ENCODE measurements around the gene SMPD3.
"Not testable (repeated sequence)": the region's sequence is repeated elsewhere in the genome, so short reads cannot be mapped to it uniquely, and the experiment has no call there.

The SMPD3 gene

DNA sequence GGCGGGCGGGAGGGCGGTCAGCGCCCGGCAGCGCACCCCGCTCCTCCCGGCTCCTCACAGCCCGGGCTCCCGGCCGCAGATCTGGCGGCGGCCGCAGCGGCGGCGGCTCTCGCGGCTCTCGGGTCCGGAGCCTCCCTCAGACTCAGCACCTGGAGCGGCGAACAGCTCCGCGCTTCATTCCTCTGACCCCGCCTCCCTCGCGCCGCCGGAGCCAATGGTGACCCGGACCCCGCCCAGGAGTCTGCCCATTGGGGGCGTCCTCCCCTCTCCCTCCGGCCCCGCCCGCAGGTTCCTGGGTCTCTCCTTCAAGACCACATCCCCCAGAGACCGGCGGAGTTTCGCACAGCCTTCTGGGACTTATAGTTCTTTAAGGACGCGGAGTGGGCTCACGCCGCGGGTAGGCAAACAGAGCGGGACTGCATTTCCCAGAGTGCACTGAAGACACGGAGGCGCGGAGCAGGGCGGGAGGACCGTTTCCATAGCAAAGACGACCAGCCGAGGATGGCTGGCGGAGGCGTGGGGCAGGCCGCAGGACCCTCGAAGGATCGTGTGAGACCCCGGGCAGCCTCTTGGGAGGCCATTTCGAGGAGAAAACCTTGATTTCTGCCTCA lies at the start of gene SMPD3:
Gene SMPD3, minus strand, starts transcription at position 149 of the 611 bp plus-strand sequence. CDS start 76,327 bp downstream, outside the sequence.
- peak; percentile 97 for DNase-seq (ENCODE audit: low spot score)

DNA sequence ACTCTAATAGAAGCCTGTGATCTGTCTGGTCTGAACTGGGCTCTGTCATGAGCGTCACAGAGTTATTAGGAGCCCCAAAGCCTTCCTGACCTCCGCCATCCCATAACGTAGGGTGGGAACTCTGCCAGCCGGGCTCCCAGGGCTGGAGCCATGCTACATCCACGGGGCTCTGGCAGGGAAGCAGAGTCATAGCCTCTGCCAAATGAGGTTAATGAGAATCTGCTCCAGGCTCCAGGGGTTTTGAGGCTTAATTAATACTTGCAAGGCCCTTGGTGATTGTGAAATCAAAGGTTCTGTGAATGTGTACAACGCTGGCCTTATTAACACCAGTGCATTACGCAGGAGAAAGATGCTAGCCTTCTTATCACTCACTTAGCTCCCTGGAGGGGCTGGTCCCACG lies 48.4 kb upstream of the SMPD3 start:
- DNase-seq (ENCODE audit: low spot score) = no peak

DNA sequence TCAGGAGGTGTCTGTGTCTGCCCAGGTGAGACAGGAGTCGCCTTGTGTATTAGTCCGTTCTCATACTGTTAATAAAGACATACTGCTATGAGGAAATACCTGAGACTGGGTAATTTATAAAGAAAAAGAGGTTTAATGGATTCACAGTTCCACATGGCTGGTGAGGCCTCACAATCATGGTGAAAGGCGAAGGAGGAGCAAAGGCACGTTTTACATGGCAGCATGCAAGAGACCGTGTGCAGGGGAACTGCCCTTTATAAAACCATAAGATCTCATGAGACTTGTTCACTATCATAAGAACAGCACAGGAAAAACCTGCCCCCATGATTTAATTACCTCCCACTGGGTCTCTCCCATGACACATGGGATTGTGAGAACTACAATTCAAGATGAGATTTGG lies 46.0 kb upstream of the SMPD3 start:
- not testable (repeated sequence) for DNase-seq (ENCODE audit: low spot score)

DNA sequence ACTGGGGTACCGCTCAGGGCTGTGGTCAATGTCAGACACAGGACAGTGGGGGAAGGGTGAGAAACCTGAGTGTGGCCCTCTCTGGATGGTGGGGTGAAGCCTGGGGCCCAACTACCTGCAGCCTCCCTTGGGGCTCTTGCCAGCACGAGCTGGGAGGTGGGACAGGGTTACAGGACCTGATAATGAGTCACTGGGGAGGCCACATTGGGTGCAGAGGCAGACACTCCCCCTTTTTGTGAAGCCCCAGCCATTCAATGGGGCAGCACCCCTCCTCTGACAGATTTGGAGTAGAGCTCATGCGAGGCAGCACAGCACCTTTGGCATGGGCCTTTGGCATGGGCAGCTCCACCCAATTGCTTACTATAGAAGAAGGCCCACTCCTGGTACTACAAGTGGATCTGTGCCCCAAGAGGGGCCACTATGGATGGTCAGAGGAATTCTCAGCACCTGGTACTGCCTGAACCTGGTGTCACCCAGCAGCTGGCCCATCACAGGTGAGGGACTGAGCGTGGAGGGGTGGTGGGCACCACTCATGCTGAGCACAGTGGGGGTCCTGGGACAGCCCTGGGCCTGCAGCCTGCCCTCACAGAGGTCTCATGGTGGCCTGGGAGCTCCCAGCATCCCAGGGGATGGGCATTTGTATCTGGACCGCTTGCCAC lies 45.2 kb upstream of the SMPD3 start:
- no peak for DNase-seq (ENCODE audit: low spot score)

DNA sequence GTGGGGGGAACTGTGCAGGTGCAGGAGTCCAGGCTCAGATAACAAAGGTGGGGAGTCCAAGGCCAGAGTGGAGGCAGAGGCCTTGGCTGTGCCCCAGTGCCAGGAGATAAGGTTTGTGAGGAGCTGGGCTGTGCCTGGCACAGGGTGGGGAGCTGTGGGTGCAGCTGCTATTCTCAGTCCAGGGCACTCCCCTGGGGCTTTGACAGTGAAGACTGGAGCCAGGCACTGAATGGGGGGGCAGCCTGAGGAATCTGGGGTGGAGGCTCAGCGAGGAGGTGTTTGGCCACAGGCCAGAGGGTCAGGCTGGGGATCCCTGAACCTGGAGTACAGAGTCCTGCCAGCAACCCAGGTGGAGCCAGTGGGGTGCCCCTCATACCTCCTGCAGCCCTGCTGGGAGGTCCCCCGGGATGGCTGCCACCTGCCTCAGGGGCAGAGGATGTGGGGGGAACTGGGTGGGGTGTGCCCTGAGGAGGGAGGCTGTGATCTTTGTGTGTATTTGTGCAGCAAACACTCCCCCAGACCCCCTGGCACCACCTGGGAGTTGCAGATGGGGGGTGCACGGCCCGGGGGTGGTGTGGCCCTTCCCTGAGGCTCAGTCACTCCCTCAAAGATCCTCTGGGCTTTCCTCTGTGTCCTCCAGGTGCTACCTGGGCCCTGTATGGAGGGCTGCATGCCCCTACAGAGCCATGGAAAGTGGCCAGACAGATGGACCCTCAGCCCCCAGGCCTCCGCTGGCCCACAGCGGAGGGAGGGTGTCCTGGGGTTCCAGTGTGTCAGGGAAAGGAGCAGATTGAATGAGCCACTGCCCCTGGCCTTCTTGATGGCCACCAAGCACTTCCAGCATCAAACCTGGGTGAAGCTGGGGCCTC lies 44.5 kb upstream of the SMPD3 start:
- DNase-seq (ENCODE audit: low spot score) = no peak

DNA sequence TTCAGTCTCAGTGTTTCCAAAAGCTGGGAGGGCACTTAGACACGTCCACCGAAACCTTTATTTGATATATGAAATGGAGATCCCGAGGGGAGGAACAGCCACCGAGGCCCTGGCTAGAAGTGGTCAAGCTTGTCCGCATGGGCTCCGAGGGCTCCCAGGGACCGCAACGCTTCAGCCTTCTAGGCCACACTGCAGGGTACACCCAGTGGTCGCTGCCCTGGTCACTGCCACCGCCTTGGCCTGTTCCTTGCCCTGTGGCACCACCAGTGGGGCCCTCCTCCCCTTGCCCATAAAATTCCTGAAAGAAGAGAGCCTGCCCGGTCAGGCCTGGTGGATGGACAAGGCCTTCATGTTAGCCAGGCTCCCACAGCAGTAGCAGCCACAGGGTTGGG lies 43.8 kb upstream of the SMPD3 start:
- no peak for DNase-seq (ENCODE audit: low spot score)

DNA sequence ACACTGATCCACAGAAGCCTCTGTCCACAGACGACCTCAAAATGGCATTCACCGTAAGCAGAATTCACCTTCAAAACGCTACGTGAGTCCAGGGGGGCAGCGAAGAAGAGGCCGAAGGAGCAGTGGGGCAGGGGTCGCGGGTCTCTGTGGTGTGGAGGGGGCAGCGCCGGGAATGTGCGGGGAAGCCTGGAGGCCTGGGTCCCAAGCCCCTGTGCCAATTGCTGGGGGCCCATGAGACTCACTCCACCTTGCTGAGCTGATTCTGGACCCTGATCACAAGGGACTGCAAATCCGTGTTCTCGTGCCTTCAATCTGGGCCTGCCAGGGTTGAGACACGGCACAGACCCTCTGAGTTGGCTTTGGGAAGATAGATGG lies 43.3 kb upstream of the SMPD3 start:
- no peak for DNase-seq (ENCODE audit: low spot score)

DNA sequence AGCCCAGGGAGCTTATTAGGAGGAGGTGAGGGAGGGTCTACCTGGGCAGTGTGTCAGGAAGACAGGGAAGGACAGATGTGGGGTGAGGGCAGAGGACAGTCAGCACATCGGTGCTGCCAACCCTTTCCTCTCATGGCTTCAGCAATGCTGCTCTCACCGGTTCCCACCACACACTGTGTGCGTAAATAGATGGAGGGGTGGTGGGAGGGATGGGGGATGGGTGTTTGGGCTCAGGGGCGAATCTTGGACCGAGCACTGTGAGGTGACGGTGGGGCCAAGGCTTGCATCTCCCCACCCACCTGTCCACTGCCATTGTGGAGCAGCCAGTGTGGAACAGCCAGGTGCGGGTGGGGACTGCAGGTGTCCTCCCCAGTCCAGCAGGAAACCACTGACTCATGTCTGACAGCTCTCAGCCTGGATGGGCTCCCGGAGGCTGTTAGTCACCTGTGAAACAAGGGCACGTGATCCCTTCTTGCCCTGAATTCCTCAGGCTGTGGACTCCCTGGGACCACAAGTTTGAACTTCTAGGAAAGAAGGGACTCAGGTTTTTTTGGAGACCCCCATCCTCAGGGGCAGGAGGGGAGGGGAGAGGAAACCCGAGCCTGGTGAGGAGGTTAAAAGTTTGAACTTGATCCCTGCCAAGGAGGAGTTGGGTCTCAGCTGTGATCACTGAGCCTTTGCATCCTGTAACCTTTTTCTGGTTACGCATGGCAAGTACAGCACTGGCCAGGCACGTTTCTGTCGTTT lies 42.7 kb upstream of the SMPD3 start:
- no peak for DNase-seq (ENCODE audit: low spot score)

DNA sequence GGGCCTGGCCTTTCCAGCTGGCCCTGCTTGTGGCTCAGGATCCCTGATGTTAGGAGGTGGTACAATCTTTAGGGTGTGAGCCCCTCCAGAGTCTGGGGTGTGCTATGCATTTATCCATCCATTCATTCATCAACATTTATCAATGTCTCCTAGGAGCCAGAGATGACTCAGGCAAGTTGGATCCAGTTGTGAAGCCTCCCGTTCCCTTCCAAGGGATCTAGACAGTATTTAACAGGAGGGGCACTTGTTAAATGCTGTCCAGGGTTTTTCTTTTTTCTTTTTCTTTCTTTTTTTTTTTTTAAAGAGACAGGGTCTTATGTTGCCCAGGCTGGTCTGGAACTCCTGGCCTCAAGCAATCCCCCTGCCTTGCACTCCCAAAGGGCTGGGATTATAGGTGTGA lies 42.0 kb upstream of the SMPD3 start:
- DNase-seq (ENCODE audit: low spot score) = no peak

DNA sequence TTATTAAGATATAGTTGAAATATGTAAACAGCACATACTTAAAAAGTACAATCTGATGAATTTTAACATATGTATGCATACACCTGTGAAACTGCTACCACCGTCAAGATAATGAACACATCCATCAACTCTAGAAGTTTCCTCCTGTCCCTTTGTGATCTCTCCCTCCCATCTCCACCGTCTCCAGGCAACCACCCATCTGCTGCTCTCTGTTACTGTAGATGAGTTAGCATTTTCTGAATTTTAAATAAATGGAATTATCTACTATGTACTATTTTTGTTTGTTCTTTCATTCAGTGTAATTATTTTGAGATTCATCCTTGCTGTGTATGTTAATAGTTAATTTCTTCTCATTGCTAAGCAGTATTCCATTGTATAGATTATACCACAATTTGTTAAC lies 40.2 kb upstream of the SMPD3 start:
- DNase-seq (ENCODE audit: low spot score) = no peak

DNA sequence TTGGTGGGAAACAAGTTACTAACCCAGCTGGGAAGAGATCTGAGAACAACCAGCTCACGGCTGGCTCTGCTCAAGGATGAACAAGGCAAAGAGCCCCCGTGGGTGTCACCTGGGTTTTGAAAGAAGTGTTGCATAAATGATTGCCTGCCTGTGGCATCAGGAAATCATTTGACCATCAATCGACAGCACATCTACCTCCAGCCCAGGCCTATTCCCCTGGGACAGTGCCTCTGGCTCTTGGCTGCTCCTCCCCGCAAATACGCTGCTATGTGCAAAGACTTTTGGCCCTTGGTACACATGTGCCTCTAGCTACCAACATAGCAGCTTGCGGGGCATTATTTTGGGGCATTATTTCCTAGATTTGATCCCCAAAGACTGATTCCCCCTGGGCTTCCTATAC lies 39.4 kb upstream of the SMPD3 start:
- no peak for DNase-seq (ENCODE audit: low spot score)

DNA sequence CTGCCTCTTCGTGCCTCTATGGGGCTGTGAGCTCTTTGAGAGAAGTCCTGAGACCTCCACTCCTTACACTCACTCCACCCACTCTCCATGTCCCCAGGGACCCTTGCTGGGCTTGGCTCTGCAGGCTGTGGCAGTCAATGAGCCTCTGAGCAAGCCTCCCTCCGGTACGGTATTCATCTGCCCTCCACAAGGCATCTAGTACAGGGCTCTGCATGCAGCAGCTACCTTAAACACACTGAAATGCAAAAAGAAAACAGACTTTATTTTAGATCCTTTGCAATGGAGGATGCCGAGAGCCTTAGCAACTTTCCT lies 38.9 kb upstream of the SMPD3 start:
- no peak for DNase-seq (ENCODE audit: low spot score)

DNA sequence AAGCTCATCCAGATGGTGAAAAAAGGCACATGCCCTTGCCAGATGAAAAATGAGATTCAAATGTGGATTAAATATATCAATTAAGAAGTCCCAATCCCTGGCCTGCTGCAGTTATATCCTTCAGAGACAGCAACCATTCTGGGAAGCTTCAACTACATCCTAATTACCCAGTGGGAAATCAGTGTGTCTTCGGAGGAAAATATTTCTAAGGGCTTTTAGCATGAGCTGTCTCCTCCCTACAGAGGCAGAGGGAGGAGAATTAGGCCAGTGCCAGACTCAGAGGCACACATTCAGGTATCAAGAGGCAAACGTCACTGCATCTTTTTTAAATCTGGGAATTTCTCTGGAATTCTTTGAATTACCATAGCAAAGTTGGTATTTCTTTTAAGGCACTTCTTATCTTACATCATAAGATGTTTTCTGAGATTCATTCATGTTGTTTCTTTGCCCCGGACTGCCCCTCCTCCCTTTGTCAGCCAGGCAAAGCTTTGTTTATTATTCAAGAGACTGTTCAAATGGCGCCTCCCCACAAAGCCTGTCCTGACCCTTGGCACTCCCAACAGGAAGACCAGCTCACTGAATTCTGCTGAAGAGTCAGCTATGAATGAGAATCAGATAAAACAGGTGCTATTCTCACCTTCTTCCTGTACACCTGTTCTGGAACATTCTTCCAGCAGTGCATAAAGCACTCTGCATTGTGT lies 38.3 kb upstream of the SMPD3 start:
- DNase-seq (ENCODE audit: low spot score) = no peak

DNA sequence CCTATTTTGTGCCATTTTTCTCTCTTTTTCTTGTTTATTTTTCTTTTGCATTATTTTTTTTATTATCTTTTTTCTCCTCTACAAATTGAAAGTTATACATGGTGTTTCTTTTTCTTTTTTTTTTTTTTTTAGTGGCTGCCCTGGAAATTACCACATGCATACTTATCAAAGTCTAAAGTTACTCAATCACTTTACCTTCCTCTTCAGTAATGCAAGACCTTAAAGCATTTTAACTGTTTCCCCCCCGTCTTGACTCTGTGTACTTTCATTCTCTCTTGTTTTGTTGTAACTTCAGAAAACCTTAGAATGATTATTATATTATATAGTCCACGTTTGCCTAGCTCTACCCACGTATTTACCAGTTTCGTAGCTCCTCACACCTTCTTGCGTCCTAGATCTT lies 33.3 kb upstream of the SMPD3 start:
- no peak for DNase-seq (ENCODE audit: low spot score)

DNA sequence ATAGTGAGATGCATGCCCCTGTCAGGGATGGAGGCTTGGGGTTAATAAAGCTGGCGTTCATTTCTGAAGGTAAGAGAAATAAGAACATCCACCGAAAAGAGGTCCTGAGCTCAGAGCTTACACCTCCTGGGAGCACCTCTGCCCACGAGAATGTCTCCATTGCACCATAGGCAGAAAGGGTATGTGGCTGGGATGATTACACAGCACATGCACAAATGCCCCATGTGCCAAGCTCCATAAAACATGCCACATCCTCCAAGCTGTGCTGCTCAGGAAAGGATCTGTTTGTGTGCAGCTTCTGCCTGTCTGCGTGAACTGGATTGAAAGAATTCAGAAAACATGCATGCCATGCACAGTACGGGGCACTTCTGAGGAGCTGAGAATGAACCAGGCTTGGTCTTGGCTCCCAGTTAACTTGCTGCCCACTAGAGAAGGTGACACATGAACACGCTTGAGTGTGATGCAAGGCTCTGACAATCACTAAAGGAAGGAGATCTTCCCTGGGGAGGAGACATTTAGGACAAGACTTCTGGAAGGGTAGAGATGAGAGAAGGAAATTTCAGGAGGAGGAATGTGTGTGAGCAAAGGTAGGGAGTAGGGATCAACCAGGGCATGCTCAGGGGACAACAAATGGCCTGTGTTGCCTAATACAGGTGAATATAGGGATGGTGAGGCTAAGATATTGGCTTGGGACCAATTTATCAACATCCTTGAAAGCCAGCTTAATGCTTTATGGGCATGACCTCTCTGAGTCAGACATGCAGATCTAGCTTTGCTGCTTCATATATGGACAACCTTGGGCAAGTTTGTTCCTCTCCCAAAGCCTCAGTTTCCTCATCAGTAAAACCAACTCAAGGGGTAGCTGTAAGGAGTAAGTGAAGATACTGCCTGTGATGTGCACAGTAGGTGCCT lies 32.0 kb upstream of the SMPD3 start:
- DNase-seq (ENCODE audit: low spot score) = no peak

DNA sequence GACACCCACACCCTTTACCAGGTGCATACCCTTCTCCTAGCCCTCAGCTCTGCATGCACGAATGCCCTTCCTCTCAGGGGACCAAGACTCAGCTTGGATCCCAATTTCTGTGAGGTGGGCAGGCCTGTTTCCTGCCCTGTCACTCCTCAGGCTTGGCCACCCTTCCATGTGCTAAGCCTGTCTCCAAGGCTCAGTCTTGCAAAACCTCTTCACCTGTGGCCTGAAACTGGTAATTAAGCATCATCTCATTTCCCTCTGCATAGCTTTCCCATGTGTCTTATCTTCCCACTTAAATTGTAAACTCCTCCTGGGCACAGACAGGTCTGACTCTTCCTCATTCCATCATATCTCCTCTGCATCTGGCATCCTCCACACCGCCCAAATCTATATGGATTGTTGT lies 31.0 kb upstream of the SMPD3 start:
- no peak for DNase-seq (ENCODE audit: low spot score)

DNA sequence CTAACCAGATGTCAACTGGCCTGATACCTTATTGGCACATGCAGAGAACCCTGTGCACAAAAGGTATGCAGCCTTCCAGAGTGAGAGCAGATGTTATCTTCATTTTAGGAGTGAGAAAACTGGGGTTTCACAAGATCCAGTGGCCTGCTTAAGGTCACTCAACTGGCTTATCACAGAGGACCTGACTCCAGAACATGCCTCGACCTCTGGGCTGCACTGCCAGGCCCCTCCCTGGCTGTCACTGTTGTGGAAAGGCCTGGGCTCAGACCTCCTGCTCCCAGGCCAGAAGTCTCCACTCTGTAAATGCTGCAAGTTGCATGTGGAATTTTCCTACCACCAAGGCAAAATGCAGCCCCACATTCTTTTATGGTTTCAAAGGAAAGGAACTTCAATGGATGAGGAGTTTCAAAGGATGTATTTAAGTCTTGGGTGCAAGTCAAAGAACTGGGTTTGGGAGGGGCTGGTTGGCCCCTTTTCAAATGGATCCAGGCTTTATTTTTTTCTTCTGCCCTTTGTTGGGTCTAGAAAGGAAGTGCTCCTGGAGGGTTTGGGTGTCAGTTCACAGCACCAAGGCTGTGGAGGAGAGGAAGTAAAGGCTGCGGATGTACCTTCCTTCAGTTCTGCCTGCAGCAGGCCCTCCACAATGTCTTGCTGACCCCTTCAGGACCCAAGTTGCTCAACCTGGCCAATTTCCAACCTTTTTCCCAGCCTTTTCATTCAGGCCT lies 30.4 kb upstream of the SMPD3 start:
- DNase-seq (ENCODE audit: low spot score) = no peak

DNA sequence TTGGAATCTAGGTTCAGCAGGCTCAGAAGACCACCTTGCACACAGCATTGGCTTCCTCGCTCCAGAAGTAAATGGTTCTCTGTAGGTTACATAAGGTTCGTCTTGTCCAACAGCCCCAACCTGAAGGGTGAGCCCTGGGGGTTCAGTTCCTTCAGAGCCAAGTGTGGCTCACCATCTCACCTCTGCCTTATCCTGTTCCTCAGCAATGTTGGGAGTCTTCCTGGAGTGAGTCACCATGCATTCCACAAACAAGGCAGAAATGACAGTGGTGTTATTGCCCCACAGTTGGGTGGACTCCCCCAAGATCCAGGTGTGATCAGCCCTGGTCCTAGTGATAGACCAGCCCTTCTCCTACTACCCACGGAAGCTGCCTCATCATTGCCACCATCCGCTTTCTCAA lies 26.8 kb upstream of the SMPD3 start:
- DNase-seq (ENCODE audit: low spot score) = no peak

DNA sequence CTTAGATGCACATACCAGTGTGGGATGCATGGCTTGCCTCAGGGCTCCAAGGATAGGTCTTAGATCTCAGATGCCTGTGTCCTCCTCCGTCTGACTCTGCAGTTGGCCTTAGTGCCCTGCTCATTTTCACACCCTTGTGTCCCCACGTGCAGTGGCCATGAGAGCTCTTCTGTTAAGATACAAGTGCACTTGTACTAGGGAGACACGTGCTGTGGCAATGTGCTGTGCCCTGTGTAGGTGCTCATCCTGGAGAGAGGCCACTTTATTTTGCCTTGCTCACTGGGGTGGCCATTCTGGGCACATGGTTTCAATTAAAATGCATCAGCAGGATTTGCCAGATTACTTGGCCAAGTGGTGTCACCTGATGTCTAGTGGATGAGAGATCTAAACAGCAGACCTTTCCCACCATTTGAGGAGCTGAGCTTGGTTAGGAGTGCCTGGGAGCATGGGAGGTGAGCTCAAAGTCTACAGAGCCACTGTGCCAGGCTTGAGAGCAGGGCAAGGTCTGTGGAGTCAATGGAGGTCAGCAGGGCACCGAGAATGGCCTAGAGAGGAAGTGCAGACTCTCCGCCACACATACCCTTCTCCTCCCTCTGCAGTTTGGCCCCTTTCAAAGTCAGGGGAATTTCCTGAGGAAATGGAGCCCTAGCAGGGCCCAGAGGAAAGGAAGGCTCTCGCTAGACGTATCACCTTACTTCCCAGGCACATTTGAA lies 25.2 kb upstream of the SMPD3 start:
- no peak for DNase-seq (ENCODE audit: low spot score)

DNA sequence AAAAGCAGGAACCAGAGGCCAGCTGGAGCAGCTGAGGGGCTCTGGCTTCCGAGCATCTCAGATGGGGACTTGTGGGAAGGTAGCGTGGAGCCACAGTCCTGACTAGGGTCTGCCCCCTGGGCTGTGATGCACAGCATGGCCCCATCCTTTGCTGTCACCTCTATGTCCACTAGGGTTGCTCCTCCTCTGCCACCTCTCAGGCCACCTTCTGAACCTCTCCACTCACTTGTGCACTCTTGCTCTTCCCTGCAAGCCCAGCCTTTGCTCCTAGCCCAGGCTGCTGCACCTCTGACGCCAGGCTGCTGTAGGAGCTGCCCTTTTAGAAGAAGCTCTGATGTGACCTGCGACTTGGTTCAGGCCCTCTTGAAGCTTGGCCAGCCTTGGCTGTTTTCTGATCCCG lies 24.3 kb upstream of the SMPD3 start:
- DNase-seq (ENCODE audit: low spot score) = no peak

Data from hepatic stellate cell (primary cell).